Spleen (tissue), 7 donors: ENCODE results near the gene IL6R.

ENCODE experiments used
- POLR2A ChIP-seq, 3 donors: fragments of 450-650 bp; IDR thresholded peaks; one replicate each; pipeline ENCODE4 v1.5.1; 2017; ENCODE audit warnings: antibody characterized with exemption in 3 of 3, mild to moderate bottlenecking in 1 of 3
- TF ChIP-seq, protein P1 (sequence below), 11 experiments: fragments of 200-600 bp in 7 of 11; fragments of 450-650 bp in 4 of 11; sonication (generic) in 4 of 11; IDR thresholded peaks in 8 of 11; conservative IDR thresholded peaks in 3 of 11; 1 replicate in 7 of 11; 2 replicates in 4 of 11; pipeline versions ENCODE4 v1.4.0 to v1.8.0; 2016 to 2021; ENCODE audit warnings: antibody characterized with exemption in 11 of 11, inconsistent platforms in 4 of 11, mild to moderate bottlenecking in 1 of 11
- donor health status: DM: no; HTN: no; CAD: no; lungs with moderate emphysema.
- donor health status: DM: no; HTN: no; CAD: no.
- donor health status: DM: no; HTN: no; CAD: no.

- no peak for TF ChIP-seq POLR2A (IDR thresholded peaks at IDR 0.05)
- TF ChIP-seq, protein P1, sequence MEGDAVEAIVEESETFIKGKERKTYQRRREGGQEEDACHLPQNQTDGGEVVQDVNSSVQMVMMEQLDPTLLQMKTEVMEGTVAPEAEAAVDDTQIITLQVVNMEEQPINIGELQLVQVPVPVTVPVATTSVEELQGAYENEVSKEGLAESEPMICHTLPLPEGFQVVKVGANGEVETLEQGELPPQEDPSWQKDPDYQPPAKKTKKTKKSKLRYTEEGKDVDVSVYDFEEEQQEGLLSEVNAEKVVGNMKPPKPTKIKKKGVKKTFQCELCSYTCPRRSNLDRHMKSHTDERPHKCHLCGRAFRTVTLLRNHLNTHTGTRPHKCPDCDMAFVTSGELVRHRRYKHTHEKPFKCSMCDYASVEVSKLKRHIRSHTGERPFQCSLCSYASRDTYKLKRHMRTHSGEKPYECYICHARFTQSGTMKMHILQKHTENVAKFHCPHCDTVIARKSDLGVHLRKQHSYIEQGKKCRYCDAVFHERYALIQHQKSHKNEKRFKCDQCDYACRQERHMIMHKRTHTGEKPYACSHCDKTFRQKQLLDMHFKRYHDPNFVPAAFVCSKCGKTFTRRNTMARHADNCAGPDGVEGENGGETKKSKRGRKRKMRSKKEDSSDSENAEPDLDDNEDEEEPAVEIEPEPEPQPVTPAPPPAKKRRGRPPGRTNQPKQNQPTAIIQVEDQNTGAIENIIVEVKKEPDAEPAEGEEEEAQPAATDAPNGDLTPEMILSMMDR (IDR thresholded peaks at IDR 0.05 in 8 of 11, conservative IDR thresholded peaks at IDR 0.05 in 3 of 11), result no peak
These were observed 69.7 kb downstream of the IL6R start for GRCh38 chr1:154474802-154475201.
